Measurements from ENCODE around the gene GSTO2. TPM values are rescaled to one million over a fixed set of nuclear protein-coding genes. Genes with fewer than 3 reads are reported as not detected.

Gene GSTO2
- total RNA-seq, 2 experiments from 2014 or later, result 1.6 TPM

- TF ChIP-seq EZH2phosphoT487 (IDR thresholded peaks at IDR 0.05; ENCODE audit: borderline replicate concordance, low read depth, low read length), result no peak
- TF ChIP-seq CTCF (conservative IDR thresholded peaks at IDR 0.05; ENCODE audit: low read length), result no peak
- H3K4me1 ChIP-seq (ENCODE audit: insufficient read depth, low read length, poor library complexity, severe bottlenecking), result peaks cover 78% of the 10 kb centered on the region
- CTCF ChIA-PET (ENCODE audit: unreplicated experiment), result interaction anchor here (0.8 to 1.9 kb wide), 2 partner anchors 15 to 17 kb away, joined by 4 to 8 read pairs; partner anchors contain the start of gene ITPRIP
- peak overlapping the region; percentile 70 for H3K27ac ChIP-seq (ENCODE audit: low read depth, low read length, poor library complexity, severe bottlenecking)
- no peaks in the 10 kb centered on the region for H3K9me2 ChIP-seq (ENCODE audit: insufficient read depth, low read length)
- peaks cover 22% of the 10 kb centered on the region for H4K20me1 ChIP-seq (ENCODE audit: insufficient read depth, low read length)
- DNase-seq (ENCODE audit: low spot score), result peak; percentile 40
- peaks cover 76% of the 10 kb centered on the region for H3K79me2 ChIP-seq (ENCODE audit: insufficient read depth, low read depth, low read length)
- POLR2A ChIA-PET, result interaction anchor here (0.7 to 3.5 kb wide), 14 partner anchors 8 to 159 kb away, joined by 3 to 22 read pairs (median 4); partner anchors contain the start of gene ITPRIP
- no peaks in the 10 kb centered on the region for H3K9me3 ChIP-seq (ENCODE audit: low read length)
- H3K4me2 ChIP-seq (ENCODE audit: low read length), result peak overlapping the region; percentile 67
- BruUV-seq (replicated peaks), result no TSS peak
- peak overlapping the region; percentile 19 for H3K4me3 ChIP-seq (ENCODE audit: low read depth, low read length, poor library complexity, severe bottlenecking)
- H3K36me3 ChIP-seq (ENCODE audit: insufficient read depth, low read length), result no peaks in the 10 kb centered on the region
- intact Hi-C loops (cut with micrococcal nuclease; ENCODE audit: unreplicated experiment), result loop anchor here (1.0 kb wide), 2 partner anchors 15 to 27 kb away; no protein-coding TSS in a partner anchor
- no peak overlapping the region for H2AFZ ChIP-seq (ENCODE audit: low read length)
Observed at GRCh38 chr10:104321725-104322415, 52.9 kb downstream of the GSTO2 start.

- H3K27ac ChIP-seq (ENCODE audit: low read depth, low read length, poor library complexity, severe bottlenecking), result peak overlapping the region; percentile 70
- H3K9me3 ChIP-seq (ENCODE audit: low read length), result no peaks in the 10 kb centered on the region
- H3K79me2 ChIP-seq (ENCODE audit: insufficient read depth, low read depth, low read length), result peaks cover 74% of the 10 kb centered on the region
- POLR2A ChIA-PET, result interaction anchor here (0.8 to 3.5 kb wide), 8 partner anchors 11 to 33 kb away, joined by 3 to 22 read pairs (median 6); partner anchors contain the start of gene ITPRIP
- peaks cover 73% of the 10 kb centered on the region for H3K4me1 ChIP-seq (ENCODE audit: insufficient read depth, low read length, poor library complexity, severe bottlenecking)
- no peaks in the 10 kb centered on the region for H3K9me2 ChIP-seq (ENCODE audit: insufficient read depth, low read length)
- H3K4me2 ChIP-seq (ENCODE audit: low read length), result peak overlapping the region; percentile 67
- CTCF ChIA-PET (ENCODE audit: unreplicated experiment), result interaction anchor here (0.6 to 1.9 kb wide), 2 partner anchors 16 to 609 kb away, joined by 3 to 8 read pairs; partner anchors contain the start of gene ITPRIP
- peak; percentile 77 for DNase-seq (ENCODE audit: low spot score)
- no TSS peak for BruUV-seq (replicated peaks)
- no peak for TF ChIP-seq EZH2phosphoT487 (IDR thresholded peaks at IDR 0.05; ENCODE audit: borderline replicate concordance, low read depth, low read length)
- peak overlapping the region; percentile 19 for H3K4me3 ChIP-seq (ENCODE audit: low read depth, low read length, poor library complexity, severe bottlenecking)
- no peaks in the 10 kb centered on the region for H3K36me3 ChIP-seq (ENCODE audit: insufficient read depth, low read length)
- intact Hi-C loops (cut with micrococcal nuclease; ENCODE audit: unreplicated experiment), result loop anchor here (1.0 kb wide), 2 partner anchors 15 to 27 kb away; no protein-coding TSS in a partner anchor
- peaks cover 19% of the 10 kb centered on the region for H4K20me1 ChIP-seq (ENCODE audit: insufficient read depth, low read length)
- H2AFZ ChIP-seq (ENCODE audit: low read length), result no peak overlapping the region
Observed at GRCh38 chr10:104322416-104322782, 53.4 kb downstream of the GSTO2 start.

- no peak overlapping the region for H3K4me3 ChIP-seq (ENCODE audit: low read depth, low read length, poor library complexity, severe bottlenecking)
- ChIA-PET POLR2A (interaction anchor here (2.7 to 3.5 kb wide), 3 partner anchors 11 to 15 kb away, joined by 9 to 22 read pairs (median 13); partner anchors contain the start of gene ITPRIP), CTCF (ENCODE audit: unreplicated experiment) (interaction anchor here (0.6 to 1.9 kb wide), 2 partner anchors 15 to 610 kb away, joined by 3 to 8 read pairs; partner anchors contain the start of gene ITPRIP)
- H3K9me2 ChIP-seq (ENCODE audit: insufficient read depth, low read length), result no peaks in the 10 kb centered on the region
- no peaks in the 10 kb centered on the region for H3K9me3 ChIP-seq (ENCODE audit: low read length)
- peaks cover 18% of the 10 kb centered on the region for H4K20me1 ChIP-seq (ENCODE audit: insufficient read depth, low read length)
- H3K79me2 ChIP-seq (ENCODE audit: insufficient read depth, low read depth, low read length), result peaks cover 71% of the 10 kb centered on the region
- no peak for DNase-seq (ENCODE audit: low spot score)
- H3K4me2 ChIP-seq (ENCODE audit: low read length), result peak overlapping the region; percentile 67
- intact Hi-C loops (cut with micrococcal nuclease; ENCODE audit: unreplicated experiment), result no loop called here
- peak overlapping the region; percentile 70 for H3K27ac ChIP-seq (ENCODE audit: low read depth, low read length, poor library complexity, severe bottlenecking)
- peaks cover 66% of the 10 kb centered on the region for H3K4me1 ChIP-seq (ENCODE audit: insufficient read depth, low read length, poor library complexity, severe bottlenecking)
- H2AFZ ChIP-seq (ENCODE audit: low read length), result no peak overlapping the region
- TF ChIP-seq CTCF (conservative IDR thresholded peaks at IDR 0.05; ENCODE audit: low read length) (no peak), EZH2phosphoT487 (IDR thresholded peaks at IDR 0.05; ENCODE audit: borderline replicate concordance, low read depth, low read length) (no peak)
- BruUV-seq (replicated peaks), result no TSS peak
- no peaks in the 10 kb centered on the region for H3K36me3 ChIP-seq (ENCODE audit: insufficient read depth, low read length)
Observed at GRCh38 chr10:104323085-104323484, 54.1 kb downstream of the GSTO2 start.
